ENCODE results near the gene ESRP2. TPM values are rescaled to one million over a fixed set of nuclear protein-coding genes. Genes with fewer than 3 reads are reported as not detected.

ESRP2 gene
- total RNA-seq, 1 experiment from 2014 or later, result 27.0 TPM

- no peak for DNase-seq (ENCODE audit: low read depth, low spot score)
- no TSS peak for BruUV-seq (replicated peaks)
- intact Hi-C loops (cut with micrococcal nuclease; ENCODE audit: unreplicated experiment), result no loop called here
- POLR2A ChIA-PET, result no interaction called here
- CTCF ChIA-PET, result no interaction called here
- Histone ChIP-seq H3K27me3 (ENCODE audit: control insufficient read depth, insufficient read depth, low read length) (no peaks in the 10 kb centered on the region), H3K36me3 (ENCODE audit: control insufficient read depth, insufficient read depth, low read length) (no peaks in the 10 kb centered on the region), H3K9me3 (ENCODE audit: control insufficient read depth, insufficient read depth, low read depth, low read length) (no peaks in the 10 kb centered on the region), H3K27ac (ENCODE audit: low read length) (no peak overlapping the region), H3K4me1 (ENCODE audit: control insufficient read depth, insufficient read depth, low read length) (no peaks in the 10 kb centered on the region), H3K4me3 (ENCODE audit: low read depth in 2 of 2, low read length in 2 of 2) (no peak overlapping the region)
- ATAC-seq, result no peak
- in situ Hi-C loops (cut with HindIII; ENCODE audit: low pct_unique_long_range_greater_than_20kb, low sequenced_read_pairs), result no loop called here
- no peak for TF ChIP-seq CTCF (IDR thresholded peaks at IDR 0.05)
- TF ChIP-seq TCF7L2 (IDR thresholded peaks at IDR 0.05; ENCODE audit: low read depth, low read length), result no peak
- no peak for TF ChIP-seq SIN3A (IDR thresholded peaks at IDR 0.05; ENCODE audit: borderline replicate concordance, insufficient read depth, low read depth, low read length)
- TF ChIP-seq REST (IDR thresholded peaks at IDR 0.05; ENCODE audit: insufficient read depth in 1 of 2, low read depth in 2 of 2, low read length in 1 of 2), result no peak
- no peak for TF ChIP-seq POLR2AphosphoS5 (IDR thresholded peaks at IDR 0.05; ENCODE audit: low read depth, low read length)
These were observed 52.9 kb downstream of the ESRP2 start for GRCh38 chr16:68183046-68183445.

- H3K4me1 ChIP-seq (ENCODE audit: control insufficient read depth, insufficient read depth, low read length), result no peaks in the 10 kb centered on the region
- in situ Hi-C loops (cut with HindIII; ENCODE audit: low pct_unique_long_range_greater_than_20kb, low sequenced_read_pairs), result no loop called here
- no peak for TF ChIP-seq SIN3A (IDR thresholded peaks at IDR 0.05; ENCODE audit: borderline replicate concordance, insufficient read depth, low read depth, low read length)
- no peak for TF ChIP-seq POLR2AphosphoS5 (IDR thresholded peaks at IDR 0.05; ENCODE audit: low read depth, low read length)
- TF ChIP-seq CTCF (IDR thresholded peaks at IDR 0.05), result no peak
- no peak for TF ChIP-seq REST (IDR thresholded peaks at IDR 0.05; ENCODE audit: insufficient read depth in 1 of 2, low read depth in 2 of 2, low read length in 1 of 2)
- no peak for TF ChIP-seq TCF7L2 (IDR thresholded peaks at IDR 0.05; ENCODE audit: low read depth, low read length)
- no peaks in the 10 kb centered on the region for H3K27me3 ChIP-seq (ENCODE audit: control insufficient read depth, insufficient read depth, low read length)
- no peaks in the 10 kb centered on the region for H3K36me3 ChIP-seq (ENCODE audit: control insufficient read depth, insufficient read depth, low read length)
- ChIA-PET POLR2A (no interaction called here), CTCF (no interaction called here)
- no peak for DNase-seq (ENCODE audit: low read depth, low spot score)
- H3K9me3 ChIP-seq (ENCODE audit: control insufficient read depth, insufficient read depth, low read depth, low read length), result no peaks in the 10 kb centered on the region
- ATAC-seq, result no peak
- H3K4me3 ChIP-seq (ENCODE audit: low read depth in 2 of 2, low read length in 2 of 2), result no peak overlapping the region
- intact Hi-C loops (cut with micrococcal nuclease; ENCODE audit: unreplicated experiment), result no loop called here
- no TSS peak for BruUV-seq (replicated peaks)
- no peak overlapping the region for H3K27ac ChIP-seq (ENCODE audit: low read length)
These were observed 56.1 kb downstream of the ESRP2 start for GRCh38 chr16:68179855-68180254.
